A549 treated with dexamethasone at 1 μM for 4 hours (cell line): Measurements from ENCODE around the gene CCDC174. TPM values are rescaled to one million over a fixed set of nuclear protein-coding genes. Genes with fewer than 3 reads are reported as not detected.

Source experiments
- total RNA-seq: library from RNA; stranded (reverse); fragments of 200-300 nt; extraction: Qiagen RNA extraction; gene quantifications from 5 replicates; pipeline ENCODE4 v1.2.3, GENCODE V29; 2022

Gene CCDC174
- 12.1 to 17.0 TPM (median 13.2 TPM) in 5 replicates for total RNA-seq

DNA sequence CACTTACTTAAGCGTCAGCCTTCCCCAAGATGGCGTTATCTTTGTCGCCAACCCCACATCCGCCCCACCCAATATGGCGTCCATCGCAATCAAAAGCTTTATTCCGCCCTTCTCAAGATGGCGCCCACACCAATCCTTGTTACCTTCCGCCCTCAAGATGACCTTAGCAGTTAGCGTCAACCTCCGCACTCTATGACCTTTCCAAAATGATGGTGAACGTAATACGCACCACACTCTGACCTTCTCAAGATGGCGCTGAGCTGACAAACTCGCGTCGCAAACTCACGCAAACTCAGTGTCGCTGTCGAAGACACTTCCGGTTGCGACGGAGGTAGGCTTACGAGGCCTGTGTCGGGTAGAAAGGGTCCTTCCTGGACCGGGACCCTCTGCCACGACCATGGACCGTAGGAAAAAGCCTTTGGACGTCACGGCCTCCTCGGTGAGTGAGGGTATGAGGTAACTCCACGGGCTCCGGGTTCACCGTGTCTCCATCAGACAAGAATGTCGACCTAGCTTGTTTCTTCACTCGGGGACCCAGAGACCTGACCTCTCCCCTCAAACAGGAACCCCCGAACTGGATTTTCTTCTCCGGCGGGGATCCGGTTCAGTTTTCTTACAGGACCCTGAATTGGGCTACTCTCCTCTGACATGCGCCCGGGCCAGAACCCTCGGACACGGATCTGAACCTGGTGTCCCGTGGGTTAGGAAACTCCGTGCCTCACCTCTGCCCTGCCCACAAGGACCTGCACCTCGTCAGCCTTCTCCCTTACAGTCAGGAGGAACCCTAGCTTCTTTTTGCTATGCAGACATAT lies at the start of gene CCDC174:
TSS of gene CCDC174 (plus strand) at position 323 of the 812 bp plus-strand sequence. CDS start at position 398, 75 bp downstream.

DNA sequence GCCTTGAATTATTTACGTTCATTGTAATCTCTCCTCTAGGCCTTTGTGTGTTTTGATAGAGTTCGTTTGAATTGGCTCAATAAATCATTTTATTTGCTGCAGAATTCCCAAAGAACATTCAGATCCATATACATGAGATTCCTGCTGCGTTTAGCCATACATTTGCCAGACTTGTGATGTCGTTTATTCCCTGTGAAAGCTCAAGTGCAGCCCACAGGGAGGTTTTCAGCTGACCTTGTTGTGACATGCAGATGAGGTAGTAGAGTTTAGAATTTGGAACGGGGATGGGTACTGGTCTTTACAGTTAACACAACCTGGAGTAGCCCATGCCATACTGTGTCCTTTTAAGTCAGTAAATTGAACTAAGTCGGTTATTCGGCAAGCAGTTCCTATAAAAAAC lies 23.3 kb downstream of the CCDC174 start, which contains the start of gene C3orf20:
TSS of gene C3orf20 (plus strand) at position 301 of the 400 bp plus-strand sequence. CDS start 7,573 bp downstream, outside the sequence.

Other genes starting within 250 kb of the CCDC174 start
- 81.0 to 110 TPM (median 101 TPM) in 5 replicates for gene SLC6A6, start 249.2 kb upstream of the CCDC174 start, total RNA-seq
- 0.55 to 1.6 TPM (median 1.2 TPM) in 5 replicates for gene GRIP2, start 111.4 kb upstream of the CCDC174 start, total RNA-seq
- gene C3orf20, start 23.4 kb downstream of the CCDC174 start, total RNA-seq: 0.02 to 0.06 TPM in 2 of 5 replicates, not detected in the others
- 0.04 to 0.07 TPM in 2 of 5 replicates, not detected in the others for gene FGD5, start 167.2 kb downstream of the CCDC174 start, total RNA-seq